Retinal pigment epithelial cell (primary cell): ENCODE results near the gene ACSF3.

ENCODE experiments used
- DNase-seq: peaks from one replicate; pipeline ENCODE4 v3.0.0-alpha.2; 2010; ENCODE audit warnings: low read depth
- H3K4me3 ChIP-seq: 2 replicates; pipeline ENCODE4 v1.5.1; 2011; ENCODE audit warnings: mild to moderate bottlenecking, low read length, control low read depth, moderate library complexity
- TF ChIP-seq, protein P1 (sequence below): conservative IDR thresholded peaks from 2 replicates; pipeline ENCODE4 v1.5.1; 2011; ENCODE audit warnings: low read depth, low read length, control low read depth, inconsistent platforms

The ACSF3 gene

DNA sequence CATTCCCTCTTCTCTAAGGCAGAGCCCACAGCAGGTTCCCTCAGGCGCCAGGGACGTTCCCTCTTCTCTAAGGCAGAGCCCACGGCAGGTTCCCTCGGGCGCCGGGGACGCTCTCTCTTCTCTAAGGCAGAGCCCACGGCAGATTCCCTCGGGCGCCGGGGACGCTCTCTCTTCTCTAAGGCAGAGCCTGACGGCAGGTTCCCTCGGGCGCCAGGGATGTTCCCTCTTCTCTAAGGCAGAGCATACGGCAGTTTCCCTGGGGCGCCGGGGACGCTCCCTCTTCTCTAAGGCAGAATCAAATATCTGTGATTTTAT lies 24.3 kb downstream of the ACSF3 start:
- TF ChIP-seq, protein P1, sequence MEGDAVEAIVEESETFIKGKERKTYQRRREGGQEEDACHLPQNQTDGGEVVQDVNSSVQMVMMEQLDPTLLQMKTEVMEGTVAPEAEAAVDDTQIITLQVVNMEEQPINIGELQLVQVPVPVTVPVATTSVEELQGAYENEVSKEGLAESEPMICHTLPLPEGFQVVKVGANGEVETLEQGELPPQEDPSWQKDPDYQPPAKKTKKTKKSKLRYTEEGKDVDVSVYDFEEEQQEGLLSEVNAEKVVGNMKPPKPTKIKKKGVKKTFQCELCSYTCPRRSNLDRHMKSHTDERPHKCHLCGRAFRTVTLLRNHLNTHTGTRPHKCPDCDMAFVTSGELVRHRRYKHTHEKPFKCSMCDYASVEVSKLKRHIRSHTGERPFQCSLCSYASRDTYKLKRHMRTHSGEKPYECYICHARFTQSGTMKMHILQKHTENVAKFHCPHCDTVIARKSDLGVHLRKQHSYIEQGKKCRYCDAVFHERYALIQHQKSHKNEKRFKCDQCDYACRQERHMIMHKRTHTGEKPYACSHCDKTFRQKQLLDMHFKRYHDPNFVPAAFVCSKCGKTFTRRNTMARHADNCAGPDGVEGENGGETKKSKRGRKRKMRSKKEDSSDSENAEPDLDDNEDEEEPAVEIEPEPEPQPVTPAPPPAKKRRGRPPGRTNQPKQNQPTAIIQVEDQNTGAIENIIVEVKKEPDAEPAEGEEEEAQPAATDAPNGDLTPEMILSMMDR, result no peak
- no peak for DNase-seq
- H3K4me3 ChIP-seq, result no peak overlapping the region

DNA sequence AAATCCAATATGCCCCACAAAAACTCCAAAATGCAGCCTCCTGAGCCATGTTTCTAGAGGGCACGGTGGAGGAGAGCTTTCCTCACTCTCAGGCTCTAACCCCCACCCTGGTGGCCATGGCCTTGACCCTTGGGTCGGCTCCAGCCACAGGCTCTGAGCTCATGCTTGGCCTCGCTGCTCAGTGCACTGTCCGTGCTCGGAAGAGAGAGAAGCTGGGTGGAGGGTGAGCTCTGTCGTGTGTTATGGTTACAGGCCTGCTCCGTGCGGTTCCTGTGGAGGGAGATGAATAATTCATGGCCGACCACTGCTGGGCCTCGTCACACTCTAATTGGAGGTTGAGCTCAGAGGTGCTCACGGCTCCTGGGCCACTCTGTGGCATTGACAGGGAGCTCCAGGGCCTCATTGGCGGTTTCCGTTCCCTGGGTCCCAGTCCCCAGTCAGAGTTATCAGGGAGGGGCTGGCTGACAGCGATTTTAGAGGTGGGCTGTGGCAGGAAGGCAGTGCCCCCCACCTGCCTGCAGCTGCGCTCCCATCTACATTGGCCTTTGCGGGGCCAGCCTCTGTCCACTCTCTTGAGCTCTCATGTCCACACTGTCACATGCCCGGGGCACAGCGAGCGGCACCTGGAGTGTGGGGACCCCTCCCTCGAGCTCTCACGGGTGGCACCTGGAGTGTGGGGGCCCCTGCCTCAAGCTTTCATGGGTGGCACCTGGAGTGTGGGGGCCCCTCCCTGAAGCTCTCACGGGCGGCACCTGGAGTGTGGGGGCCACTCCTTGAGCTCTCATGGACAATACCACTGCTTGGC lies 24.9 kb downstream of the ACSF3 start:
- DNase-seq, result no peak
- H3K4me3 ChIP-seq, result no peak overlapping the region
- TF ChIP-seq, protein P1, result no peak

DNA sequence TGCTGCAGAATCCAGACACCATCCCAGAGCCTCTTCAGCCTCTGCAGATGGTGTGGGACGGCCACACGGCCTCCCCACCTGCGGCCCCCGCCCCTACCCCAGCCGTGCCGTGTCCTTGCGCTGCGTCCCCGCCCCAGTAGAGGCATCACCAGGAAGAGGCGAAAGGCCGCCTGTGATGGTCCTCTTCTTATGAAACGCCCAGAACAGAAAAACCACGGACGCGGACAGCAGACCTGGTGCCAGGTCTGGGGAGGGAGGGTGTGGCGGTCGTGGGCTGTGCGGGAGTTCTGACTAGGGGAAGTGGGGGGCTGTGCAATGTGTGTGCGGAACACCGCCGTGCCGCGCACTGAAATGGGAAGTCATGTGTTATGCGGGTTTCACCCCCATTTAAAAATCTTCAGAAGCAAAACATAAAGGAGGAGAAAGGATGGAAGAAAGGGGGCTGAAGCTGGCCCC lies 25.5 kb downstream of the ACSF3 start:
- H3K4me3 ChIP-seq, result no peak overlapping the region
- no peak for DNase-seq
- TF ChIP-seq, protein P1, result no peak

DNA sequence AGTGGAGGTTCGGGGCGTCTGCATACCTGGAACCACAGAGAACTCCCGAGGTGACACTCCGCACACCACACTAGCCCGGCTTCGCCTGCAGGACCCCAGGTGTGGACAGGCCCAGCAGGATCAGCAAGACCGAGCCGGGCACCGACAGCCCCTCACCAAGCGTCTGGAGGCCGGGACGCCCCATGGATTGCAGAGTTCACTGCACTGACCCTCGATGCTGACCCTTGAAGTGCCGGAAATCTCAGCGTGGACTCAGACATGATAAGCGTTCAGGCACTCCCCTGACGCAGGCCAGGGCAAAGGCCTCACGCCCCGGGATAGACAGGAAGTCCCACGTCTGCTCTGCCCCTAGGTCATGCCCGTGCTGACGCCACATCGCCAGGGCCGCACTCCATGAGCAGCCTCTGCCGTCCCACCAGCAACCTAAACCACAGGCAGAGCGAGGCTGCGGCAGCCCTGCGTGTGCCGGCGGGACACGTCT lies 26.0 kb downstream of the ACSF3 start:
- no peak for DNase-seq
- H3K4me3 ChIP-seq, result no peak overlapping the region
- TF ChIP-seq, protein P1, result no peak

DNA sequence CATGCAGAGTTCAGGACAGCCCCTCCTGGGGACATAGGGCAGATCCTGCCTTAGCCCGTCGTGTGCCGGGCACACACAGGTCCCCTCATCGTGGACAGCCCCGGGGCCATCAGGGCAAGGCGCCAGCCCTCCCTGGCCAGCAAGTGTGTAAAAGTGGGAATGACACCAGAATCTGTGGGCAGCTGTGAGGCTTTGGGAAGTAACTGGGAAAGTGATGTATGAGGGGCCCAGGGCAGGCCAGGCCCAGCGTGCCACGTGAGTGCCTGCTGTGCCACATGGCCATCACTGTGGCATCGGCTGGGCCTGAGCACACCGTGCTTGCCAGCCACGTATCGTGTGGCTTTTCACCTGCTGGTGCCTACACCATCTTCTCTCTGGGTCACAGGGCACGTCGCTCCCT lies 26.6 kb downstream of the ACSF3 start:
- TF ChIP-seq, protein P1, result no peak
- DNase-seq, result no peak
- no peak overlapping the region for H3K4me3 ChIP-seq

DNA sequence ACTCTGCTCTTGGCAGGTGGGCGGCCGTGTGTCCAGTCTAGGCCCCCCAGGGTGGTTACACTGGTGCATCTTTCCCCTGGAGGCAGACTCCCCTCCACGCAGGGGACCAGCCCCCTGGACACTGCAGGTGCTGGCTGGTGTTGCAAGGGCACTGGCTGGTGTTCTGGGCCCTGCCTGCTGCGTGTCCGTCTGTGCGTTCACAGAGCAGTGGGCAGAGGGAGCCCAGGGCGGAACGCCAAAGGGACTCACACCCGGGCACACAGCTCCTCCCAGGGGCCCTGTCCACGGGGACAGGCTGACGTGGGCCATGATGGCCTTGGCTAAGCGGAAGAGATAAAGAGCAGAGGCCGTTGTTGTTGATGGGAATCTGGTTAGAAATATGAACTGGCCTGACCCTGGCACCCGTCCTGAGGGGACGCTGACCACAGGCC lies 27.3 kb downstream of the ACSF3 start:
- TF ChIP-seq, protein P1, result no peak
- DNase-seq, result no peak

DNA sequence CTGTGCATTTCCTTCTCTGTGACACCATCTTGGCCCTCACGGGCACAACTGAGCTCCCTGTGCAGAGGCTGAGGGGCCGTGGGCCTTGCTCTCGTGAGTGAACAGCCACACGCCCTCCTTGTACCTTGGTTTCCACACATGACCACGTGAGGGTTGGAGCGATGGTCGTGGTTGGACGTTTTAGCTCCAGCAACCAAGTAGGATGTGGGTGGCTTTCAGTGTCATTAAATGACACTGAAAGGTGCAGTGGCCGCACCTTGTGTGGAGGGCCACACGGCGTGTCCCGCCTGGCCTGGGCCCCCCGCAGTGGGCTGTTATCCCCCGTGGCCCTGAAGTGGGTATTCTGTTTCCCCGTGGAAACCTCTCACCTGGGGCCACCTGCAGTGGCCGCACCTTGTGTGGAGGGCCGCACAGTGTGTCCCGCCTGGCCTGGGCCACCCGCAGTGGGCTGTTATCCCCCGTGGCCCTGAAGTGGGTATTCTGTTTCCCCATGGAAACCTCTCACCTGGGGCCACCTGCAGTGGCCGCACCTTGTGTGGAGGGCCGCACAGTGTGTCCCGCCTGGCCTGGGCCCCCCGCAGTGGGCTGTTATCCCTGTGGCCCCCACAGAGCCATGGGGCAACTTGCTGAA lies 28.2 kb downstream of the ACSF3 start:
- TF ChIP-seq, protein P1, result no peak
- no peak for DNase-seq
- no peak overlapping the region for H3K4me3 ChIP-seq

More for the DNA sequence above, 27.3 kb downstream of the ACSF3 start:
- H3K4me3 ChIP-seq, result no peak overlapping the region
